NB4 (cell line): ENCODE data around the gene USP33.

Source experiments
- MYC ChIP-seq: IDR thresholded peaks from 2 replicates; pipeline ENCODE4 v1.6.1; 2011; ENCODE audit warnings: low read depth, low read length
- POLR2A ChIP-seq: IDR thresholded peaks from 2 replicates; pipeline ENCODE4 v1.6.1; 2011; ENCODE audit warnings: mild to moderate bottlenecking; ENCODE audit not compliant: insufficient read length; ENCODE audit errors: extremely low read depth
- TF ChIP-seq, protein P1 (sequence below): IDR thresholded peaks from one replicate; pipeline ENCODE4 v1.5.1; 2012; ENCODE audit warnings: low read depth, low read length
- TF ChIP-seq, protein P2 (sequence below): IDR thresholded peaks from 2 replicates; pipeline ENCODE4 v1.6.1; 2011; ENCODE audit warnings: low read depth, low read length

DNA sequence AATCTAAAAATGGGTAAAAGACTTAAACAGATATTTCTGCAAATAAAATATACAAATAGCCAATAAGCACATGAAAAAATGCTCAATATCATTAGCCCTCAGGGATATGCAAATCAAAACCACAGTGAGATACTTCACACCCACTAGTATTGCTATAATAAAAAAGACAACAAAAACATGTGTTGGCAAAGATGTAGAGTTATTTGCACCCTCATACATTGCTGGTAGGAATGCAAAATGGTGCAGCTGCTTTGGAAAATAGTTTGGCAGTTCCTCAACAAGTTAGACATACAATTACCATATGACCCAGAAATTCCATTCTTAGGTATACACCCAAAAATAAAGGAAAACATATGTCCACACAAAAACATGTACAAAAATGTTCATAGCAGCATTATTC is 107.4 kb downstream of the USP33 start:
- TF ChIP-seq, protein P1, sequence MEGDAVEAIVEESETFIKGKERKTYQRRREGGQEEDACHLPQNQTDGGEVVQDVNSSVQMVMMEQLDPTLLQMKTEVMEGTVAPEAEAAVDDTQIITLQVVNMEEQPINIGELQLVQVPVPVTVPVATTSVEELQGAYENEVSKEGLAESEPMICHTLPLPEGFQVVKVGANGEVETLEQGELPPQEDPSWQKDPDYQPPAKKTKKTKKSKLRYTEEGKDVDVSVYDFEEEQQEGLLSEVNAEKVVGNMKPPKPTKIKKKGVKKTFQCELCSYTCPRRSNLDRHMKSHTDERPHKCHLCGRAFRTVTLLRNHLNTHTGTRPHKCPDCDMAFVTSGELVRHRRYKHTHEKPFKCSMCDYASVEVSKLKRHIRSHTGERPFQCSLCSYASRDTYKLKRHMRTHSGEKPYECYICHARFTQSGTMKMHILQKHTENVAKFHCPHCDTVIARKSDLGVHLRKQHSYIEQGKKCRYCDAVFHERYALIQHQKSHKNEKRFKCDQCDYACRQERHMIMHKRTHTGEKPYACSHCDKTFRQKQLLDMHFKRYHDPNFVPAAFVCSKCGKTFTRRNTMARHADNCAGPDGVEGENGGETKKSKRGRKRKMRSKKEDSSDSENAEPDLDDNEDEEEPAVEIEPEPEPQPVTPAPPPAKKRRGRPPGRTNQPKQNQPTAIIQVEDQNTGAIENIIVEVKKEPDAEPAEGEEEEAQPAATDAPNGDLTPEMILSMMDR = no peak
- no peak for TF ChIP-seq POLR2A
- no peak for TF ChIP-seq MYC
- TF ChIP-seq, protein P2, sequence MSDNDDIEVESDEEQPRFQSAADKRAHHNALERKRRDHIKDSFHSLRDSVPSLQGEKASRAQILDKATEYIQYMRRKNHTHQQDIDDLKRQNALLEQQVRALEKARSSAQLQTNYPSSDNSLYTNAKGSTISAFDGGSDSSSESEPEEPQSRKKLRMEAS = no peak
